RPMI7951 (cell line): ENCODE measurements around the gene FRRS1. TPM values are rescaled to one million over a fixed set of nuclear protein-coding genes. Genes with fewer than 3 reads are reported as not detected.
"Not testable (repeated sequence)": the region's sequence is repeated elsewhere in the genome, so short reads cannot be mapped to it uniquely, and the experiment has no call there.

Experiments used
- DNase-seq: peaks from one replicate; pipeline ENCODE4 v3.0.0-alpha.2; 2012; ENCODE audit warnings: low read depth
- total RNA-seq: library from RNA; depleted of rRNA; stranded (reverse); fragments of >200 nt; shearing (Covaris generic); gene quantifications from 2 replicates; pipeline ENCODE4 v1.2.3, GENCODE V29; 2014

The FRRS1 gene
- total RNA-seq, 1 experiment from 2014 or later = 7.8 TPM

DNA sequence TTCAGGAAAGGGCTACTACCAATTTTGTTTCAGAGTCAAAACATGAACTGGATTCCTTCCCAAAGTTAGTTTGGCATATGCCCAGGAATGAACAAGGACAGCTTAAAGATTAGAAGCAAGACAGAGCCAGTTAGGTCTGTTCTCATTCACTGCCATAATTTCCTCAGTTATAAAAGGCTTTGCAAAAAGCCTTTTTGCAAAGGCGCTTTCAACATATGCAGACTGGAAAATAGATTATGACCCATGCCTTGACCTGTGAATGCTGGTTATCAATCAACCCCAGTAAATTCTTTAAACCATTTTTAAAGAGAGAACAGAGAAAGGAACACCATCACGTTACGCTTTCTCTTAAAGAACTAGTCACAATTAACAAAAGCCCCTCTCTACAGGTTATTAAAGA, 1.7 kb upstream of the FRRS1 start:
- DNase-seq = no peak

DNA sequence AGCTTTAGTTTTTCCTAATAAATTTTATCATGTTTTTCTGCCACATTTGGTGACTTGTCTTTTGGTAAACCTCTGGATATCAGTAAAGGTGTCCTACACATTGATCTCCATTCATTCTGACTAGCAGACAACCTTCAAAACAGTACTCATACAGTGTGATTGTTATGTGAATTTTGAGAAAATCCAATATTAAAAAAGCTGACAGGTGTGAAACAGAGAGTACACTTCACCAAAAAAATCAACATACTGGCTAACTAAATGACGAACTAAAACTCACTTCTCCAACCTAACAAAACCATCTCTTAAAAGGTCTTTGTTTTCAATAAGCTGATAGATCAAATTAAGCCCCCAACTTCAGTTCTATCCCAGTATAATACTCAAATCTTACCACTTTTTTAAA, 1.5 kb downstream of the FRRS1 start:
- no peak for DNase-seq

DNA sequence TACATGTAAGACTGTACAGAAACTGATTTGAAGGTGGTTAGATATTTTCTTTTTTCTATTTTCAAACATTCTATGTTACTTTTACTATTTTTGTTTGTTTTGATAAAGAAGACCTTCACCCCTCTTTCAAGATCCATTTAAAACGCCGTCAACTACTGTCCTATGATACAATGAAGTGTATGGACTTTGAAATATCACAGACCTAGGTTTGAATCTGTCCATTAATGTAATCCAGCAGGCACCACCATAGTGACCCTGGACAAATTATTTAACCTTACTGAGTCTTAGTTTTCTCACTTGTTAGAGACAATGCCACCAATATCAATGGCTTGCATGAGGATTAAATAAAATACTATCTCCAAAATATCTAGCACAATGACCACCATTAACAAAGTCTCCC, 2.0 kb downstream of the FRRS1 start:
- no peak for DNase-seq

DNA sequence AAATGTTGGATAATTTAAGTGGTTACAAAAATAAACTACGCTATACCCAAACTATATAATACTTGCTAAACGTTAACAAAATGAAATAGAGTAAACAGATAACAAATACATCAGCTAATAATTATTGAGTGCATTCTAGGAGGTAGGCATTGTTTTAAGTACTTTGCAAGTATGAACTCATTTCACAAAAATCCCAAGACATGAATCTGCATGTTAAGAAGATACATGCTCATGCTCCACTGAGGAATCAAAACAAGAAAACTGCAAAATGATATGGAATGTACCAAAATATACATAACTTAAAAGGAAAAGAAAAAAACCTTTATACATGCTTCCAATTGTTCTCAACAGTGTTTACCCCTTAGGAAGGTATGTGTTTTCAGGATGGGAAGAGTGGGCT, 2.5 kb downstream of the FRRS1 start:
- DNase-seq = no peak

DNA sequence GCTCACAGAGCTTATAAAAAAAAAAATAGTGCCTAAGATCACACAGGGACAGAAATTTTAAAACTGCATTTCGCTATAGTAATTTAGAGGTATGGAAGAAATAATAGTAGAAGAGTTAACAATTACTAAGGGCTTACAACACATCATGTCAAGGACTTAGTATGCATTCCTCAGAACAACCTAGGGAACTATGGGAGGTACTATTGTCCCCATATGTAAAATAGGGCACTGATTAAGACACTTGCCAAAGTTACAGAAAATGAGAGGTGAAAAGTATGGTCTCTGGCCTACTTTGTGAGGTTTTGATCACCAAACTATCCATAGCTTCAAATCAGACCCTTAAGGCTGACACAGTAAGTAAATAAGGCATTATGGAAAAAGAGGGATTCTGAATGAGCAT, 4.7 kb downstream of the FRRS1 start:
- no peak for DNase-seq

DNA sequence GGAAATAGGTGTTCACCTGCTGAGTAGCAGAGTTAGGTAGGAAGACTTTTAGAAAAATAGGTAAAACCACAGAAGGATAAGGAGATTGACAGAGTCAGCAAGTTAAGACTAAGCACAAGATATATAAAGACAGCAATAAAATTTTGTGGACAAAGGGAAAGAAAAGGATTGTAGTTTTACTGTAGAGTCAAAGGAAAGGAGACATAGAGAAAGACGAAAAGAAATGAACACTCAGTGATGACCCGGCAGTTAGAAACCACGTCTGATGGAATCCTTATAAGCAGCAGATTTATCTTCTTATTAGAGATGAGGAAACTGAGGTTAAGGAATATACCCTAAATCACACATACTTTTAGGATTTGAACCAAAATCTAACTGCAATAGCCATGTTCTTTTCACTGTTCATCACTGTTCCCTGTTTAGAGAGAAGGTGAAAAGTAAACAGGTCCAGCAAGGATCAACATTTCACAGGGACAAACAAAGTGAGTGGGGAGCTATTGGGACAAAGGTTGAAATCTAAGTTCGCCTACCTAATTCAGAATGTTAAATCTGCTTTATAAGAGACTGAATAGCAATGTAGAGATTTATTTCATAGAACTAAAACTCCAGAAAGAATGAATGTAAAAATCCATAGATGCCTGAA, 6.8 kb downstream of the FRRS1 start:
- DNase-seq = no peak

DNA sequence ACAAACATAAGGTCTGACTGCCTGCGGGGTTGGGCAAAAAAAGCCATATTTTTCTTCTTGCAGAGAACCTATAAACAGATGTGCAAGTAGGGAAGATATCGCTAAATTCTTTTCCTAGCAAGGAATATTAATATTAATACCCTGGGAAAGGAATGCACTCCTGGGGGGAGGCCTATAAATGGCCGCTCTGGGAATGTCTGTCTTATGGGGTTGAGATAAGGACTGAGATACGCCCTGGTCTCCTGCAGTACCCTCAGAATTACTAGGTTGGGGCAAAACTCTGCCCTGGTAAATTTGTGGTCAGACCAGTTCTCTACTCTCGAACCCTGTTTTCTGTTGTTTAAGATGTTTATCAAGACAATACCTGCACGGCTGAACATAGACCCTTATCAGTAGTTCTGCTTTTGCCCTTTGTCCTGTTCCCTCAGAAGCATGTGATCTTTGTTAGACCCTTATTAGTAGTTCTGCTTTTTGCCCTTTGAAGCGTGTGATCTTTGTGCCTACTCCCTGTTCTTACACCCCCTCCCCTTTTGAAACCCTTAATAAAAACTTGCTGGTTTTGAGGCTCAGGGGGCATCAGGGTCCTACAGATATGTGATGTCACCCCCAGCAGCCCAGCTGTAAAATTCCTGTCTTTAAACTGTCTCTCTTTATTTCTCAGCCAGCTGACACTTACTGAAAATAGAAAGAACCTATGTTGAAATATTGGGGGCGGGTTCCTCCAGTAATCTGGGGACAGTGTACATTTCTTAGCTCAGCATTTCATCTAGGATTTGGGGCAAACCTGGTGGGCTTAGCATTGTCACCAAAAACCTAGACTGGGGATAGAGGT, 7.5 kb downstream of the FRRS1 start:
- DNase-seq = not testable (repeated sequence)

DNA sequence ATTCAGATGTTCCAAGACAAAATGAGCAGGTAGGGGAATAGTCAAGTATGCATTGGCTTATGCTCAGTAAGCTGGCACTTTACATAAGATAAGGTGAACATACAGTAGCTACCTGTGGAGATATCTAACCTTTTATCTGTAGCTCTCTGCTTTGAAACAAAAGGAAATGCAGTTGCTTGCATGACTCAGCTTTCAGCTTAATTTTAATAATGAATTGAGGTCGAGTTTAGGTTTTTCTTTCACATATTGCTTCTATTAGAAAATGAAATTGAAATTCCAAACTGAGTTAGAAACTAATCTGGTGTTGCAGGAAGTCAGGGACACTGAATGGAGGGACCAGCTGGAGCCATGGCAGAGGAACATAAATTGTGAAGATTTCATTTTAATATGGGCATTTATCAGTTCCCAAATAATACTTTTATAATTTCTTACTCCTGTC, 8.3 kb downstream of the FRRS1 start:
- no peak for DNase-seq

DNA sequence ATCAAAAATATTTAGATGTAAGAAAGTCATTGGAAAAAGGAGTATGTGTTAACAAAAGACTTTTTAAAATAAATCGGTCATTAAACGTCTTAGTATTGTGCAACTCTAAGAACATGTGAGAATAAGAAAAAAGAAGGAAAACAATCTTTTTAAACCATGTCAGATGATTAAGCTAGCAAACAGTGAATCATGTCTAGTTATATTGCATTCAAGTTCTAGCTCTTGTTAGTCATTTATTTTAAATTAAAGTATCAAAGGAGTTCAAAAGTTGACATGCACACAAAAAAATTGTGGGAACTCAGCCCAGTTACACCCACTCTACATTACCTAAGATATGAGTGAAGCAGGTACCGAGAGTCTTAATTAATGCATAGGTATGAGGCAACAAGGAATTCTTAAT, 9.8 kb downstream of the FRRS1 start:
- no peak for DNase-seq

DNA sequence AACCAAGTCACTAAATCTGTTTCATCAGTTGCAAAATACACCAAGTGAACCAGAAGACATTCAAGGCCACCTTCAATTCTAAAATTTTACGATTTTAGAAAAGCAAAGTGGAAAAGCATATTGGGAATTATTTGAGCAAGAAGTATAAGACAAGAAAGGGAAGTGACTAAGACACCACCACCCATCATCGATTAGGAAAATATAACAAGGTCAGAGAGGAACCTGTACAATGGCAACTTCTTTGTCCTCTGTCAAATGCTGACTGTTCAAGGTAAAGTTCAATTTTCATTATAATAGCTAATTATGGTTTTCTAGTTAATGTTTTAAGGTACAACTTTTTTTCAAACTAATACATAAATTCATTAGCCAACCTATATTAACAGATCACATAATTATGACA, 10.8 kb downstream of the FRRS1 start:
- DNase-seq = no peak

DNA sequence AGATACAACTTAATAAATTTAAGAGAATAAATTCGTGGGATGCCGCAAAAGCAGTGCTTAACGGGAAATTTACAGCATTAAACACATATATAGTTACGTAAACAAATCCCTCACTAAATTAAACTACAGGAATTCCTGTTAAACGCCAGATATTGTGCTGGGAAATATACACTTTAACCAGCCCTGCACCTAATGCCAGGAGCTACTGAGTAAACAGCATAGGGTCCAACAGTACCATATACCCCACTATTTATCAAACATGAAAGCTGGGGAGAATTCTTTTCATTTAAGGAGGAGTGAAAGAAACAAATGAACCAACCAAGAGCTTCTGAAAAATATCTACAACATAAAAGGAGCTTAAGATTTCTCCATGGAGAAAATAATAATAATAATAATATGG, 11.7 kb downstream of the FRRS1 start:
- DNase-seq = no peak

DNA sequence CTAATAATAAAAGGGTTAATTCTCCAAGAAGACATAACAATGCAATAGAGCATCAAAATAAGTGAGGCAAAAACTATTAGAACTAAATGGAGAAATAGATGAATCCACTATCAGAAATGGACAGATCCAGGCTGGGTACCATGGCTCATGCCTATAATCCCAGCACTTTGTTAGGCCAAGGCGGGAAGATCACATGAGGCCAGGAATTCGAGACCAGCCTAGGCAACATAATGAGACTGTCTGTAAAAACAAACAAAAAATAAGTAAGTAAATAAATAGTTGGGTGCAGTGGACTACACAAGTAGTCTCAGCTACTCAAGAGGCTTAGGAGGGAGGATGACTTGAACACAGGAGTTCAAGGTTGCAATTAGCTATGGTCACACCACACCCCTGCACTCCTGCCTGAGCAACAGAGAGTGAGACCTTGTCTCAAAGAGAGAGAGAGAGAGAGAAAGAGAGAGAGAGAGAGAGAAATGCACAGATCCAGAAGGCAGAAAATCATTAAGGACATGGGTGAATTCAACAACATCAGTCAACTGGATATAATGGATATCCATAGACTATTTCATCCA, 12.3 kb downstream of the FRRS1 start:
- no peak for DNase-seq

DNA sequence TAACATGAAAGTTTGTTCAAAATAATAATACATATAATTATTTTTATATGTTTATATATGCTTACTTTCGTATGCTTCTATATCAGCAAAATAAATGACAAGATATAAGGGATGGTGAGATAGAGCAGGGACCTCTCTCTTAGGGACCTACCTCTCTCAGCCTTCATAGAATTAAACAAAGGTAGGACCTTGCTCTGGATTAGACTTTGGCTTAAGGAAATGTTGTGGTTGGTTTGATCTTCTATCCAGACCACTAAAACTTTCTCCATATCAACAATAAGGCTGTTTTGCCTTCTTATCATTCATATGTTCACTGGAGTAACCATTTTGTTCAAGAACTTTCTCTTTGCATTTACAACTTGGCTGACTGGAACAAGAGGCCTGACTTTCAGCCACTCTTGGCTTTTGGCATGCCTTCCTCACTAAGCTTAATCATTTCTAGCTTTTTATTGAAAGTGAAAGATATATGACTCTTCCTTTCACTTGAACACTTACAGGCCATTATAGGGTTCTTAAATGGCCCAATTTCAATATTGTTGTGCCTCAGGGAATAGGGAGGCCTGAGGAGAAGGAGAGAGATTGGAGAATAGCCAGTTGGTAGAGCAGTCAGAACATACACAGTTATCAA, 14.4 kb downstream of the FRRS1 start:
- DNase-seq = no peak

DNA sequence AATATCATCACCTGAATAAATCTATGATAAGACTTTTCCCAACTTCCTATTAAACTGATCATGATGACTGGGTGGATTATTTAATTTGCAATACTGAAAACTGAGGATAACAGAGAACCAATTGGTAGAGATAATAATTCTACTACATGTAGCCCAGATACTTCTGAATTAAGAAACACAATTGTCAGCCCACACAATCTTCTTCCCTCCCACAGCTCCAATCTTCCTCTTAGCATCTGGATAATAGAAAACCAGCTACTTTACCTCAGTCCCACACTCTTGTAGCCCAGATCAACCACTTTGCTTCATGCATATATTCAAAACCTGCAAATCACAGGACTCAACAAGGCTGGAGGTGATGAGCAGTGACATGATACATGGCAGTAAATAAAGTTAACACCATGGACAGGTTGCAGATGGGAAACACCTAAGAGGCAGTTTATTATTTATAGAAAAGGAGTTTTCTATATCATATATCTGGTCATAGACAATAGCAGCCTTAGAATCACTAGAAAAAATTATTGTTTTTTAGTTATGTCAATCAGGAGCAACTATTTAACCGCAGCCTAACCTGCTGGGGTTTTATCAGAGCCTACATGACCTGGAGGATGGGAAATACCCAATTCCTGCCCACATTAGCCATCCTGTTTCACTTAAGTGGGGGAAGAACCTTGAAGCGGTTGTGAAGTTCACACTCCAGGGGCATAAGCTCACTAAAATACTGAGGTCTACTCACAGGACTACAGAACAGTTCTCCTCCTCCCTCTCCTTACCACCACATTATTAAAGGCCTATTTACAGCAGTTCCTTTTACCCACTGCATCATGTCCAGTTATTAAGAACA, 16.7 kb downstream of the FRRS1 start:
- DNase-seq = no peak

DNA sequence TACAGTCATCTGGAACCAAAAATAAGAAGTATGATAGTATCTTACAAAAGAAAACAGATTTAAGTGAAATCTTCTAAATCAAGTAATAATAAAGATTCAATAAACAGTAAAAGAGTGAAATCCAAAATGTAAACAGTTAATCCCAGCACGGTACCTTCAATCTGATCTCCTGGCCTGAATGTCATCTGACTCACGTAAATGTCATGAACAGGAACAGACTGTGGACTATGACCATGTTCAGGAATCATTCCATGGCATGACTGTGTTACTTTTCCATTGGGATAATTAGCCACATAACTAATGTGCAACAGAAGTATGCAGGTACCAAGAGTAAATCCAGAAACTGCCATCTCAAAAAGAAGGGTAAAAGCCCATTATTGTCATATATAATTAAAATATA, 18.0 kb downstream of the FRRS1 start:
- DNase-seq = no peak

DNA sequence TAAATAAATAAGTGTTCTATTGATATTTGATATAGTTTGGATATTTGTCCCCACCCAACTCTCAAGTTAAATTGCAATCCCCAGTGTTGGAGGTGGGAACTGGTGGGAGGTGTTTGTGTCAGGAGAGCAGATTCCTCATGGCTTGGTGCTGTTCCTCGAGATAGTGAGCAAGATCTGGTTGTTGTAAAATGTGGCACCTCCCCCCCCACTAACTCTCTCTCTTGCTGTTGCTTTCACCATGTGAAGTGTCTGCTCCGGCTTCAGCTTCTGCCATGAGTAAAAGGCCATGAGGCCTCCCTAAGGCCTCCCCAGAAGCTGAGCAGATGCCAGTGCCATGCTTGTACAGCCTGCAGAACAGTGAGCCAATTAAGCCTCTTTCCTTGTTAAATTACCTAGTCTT, 20.8 kb downstream of the FRRS1 start:
- no peak for DNase-seq

DNA sequence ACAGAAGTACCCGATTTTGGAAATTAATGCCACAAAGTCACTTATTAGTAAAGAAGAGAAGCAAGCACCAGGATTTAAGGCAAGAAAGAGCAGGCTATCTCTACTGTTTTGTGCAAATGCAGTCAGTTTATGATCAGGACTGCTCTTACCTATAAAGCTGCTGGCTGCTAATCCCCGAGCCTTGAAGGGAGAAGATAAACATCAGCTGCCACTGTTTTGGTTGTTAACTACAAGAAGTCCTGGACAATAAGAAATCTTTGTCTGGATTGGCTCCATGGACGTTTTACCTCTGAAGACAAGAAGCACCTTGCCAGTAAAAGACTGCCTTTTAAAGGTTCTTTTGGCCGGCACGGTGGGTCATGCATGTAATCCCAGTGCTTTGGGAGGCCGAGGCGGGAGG, 21.4 kb downstream of the FRRS1 start:
- DNase-seq = no peak

DNA sequence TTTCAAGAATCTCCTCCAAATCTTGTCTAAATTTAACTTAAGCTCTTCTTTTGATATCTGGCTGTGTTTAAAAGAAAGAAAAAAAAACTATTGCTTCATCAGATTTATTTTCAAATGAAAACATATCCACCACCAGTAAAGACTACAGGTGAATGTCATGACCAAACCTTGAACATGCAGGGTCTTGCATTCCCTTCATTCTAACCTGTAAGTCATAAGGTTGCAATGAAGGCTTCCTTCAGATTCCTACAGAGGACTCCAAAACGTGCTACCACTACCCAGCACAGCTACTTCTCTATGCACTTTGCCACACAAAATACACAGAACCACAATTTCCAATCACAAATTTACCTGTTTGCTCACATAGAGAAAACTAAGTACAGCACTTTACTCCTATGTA, 26.3 kb downstream of the FRRS1 start:
- no peak for DNase-seq

DNA sequence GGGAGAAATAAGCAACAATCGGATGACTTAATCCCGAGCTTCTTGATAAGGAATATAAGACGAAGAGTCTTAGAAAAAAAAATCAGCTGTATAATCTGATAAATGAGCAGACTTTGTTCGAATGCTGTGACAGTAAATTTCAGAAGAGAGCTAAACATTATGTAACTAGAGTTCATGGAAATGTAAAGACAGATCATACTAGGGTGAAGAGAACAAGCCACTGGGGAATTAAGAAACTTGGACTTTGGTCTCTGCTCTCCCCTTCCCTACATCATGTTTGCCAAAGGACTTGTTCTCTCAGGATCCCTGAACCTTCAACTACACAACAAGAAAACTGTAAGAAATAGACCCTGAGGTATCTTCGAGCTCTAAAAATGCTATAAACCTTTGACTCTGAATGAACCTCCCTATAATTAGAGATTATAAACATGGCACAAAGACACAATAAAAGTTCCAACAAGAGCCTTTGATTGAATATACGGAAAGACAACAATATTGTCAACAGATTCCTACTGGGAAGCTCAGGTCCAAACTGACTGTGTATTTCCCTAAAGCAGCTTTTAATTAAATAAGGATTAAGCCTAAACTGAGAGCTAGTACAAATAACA, 27.5 kb downstream of the FRRS1 start:
- DNase-seq = no peak

DNA sequence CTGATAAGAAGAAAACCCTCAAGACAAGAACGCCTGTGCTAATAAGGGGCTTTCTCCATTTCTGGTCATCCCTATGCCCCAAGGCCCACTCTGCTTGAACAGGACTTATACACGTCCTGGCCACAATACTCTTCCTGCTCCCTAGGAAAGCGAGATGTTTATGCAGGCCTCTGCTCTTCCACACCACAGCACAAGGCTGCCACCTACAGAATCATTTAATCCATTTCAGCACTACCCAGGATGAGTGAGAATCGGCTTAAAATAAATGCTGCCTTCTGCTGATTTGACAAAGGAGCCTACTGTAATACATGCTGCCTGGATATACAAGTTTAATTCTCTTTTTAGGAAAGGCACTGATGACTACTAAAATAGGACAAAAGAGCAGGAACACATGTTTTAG, 29.4 kb downstream of the FRRS1 start:
- peak; percentile 58 for DNase-seq

DNA sequence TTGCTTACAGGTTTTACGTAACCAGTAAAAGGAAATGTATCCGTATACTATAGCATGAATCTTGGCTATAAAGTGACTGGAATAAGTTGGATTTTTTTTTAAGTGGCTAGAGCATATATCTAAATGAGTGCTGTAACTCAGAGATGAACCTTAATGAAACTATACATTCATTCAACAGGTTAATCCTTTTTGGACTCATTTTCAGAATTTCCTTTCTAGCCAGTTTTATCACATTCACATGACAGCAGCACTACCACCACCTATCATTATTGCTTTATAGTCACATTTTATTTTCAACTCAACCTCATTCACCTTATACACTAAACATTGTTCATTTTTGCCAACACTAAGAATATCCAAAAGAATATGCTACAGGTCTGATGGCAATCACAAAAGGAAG, 30.6 kb downstream of the FRRS1 start:
- DNase-seq = no peak
